ENCODE data around the gene CEP120.

DNA sequence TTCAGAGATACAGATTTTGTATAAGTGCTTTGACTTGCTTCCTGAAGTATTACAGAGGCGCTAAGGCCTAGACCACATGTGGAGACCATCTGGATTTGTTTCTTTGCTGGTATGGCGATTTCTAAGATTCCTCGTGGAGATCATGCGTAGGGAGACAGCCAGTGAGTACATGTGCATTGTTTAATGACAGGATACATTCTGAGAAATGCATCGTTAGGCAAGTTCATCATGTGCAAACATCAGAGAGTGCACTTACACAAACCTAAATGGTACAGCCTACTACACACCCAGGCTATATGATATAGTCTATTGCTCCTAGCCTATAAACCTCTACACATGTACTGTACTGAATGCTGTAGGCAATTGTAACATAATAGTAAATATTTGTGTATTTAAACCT is 16.5 kb upstream of the CEP120 start:
- TF ChIP-seq GATA3 (IDR thresholded peaks at IDR 0.05; ENCODE audit: low read depth, low read length) (no peak), GATA2 (IDR thresholded peaks at IDR 0.05; ENCODE audit: low read depth, low read length) (no peak)

All from SH-SY5Y (cell line).